Measurements from ENCODE around the gene CLIC6. TPM values are rescaled to one million over a fixed set of nuclear protein-coding genes. Genes with fewer than 3 reads are reported as not detected.

The CLIC6 gene
- total RNA-seq, 1 experiment from 2014 or later: not detected

- no peaks in the 10 kb centered on the region for H3K27me3 ChIP-seq (replicated peaks; ENCODE audit: control insufficient read depth, insufficient read depth, low read length)
- no peak for TF ChIP-seq CTCF (IDR thresholded peaks at IDR 0.05; ENCODE audit: insufficient read depth in 1 of 2, low read depth in 1 of 2, low read length in 1 of 2, severe bottlenecking in 1 of 2, unreplicated experiment in 1 of 2)
- no peak overlapping the region for H3K4me3 ChIP-seq (ENCODE audit: low read depth, low read length)
- no TSS peak for BruUV-seq (replicated peaks)
- intact Hi-C loops (cut with micrococcal nuclease; ENCODE audit: unreplicated experiment): no loop called here
- Mint-ChIP-seq H3K4me1 (ENCODE audit: low read depth, unreplicated experiment) (peaks cover 12% of the 10 kb centered on the region), H3K4me3 (ENCODE audit: unreplicated experiment) (no peak overlapping the region), H3K27ac (ENCODE audit: unreplicated experiment) (no peak overlapping the region), H3K36me3 (ENCODE audit: insufficient read depth, unreplicated experiment) (no peaks in the 10 kb centered on the region), H3K9me3 (ENCODE audit: unreplicated experiment) (peaks cover 9% of the 10 kb centered on the region), H3K27me3 (ENCODE audit: insufficient read depth, unreplicated experiment) (no peaks in the 10 kb centered on the region)
- no peaks in the 10 kb centered on the region for H3K4me1 ChIP-seq
- ChIA-PET CTCF (no interaction called here), POLR2A (no interaction called here)
- no peaks in the 10 kb centered on the region for H3K36me3 ChIP-seq (ENCODE audit: control insufficient read depth, insufficient read depth, low read length)
- H3K9me3 ChIP-seq: no peaks in the 10 kb centered on the region
- DNase-seq: no peak
Observed at GRCh38 chr21:34640858-34641257, 27.9 kb upstream of the CLIC6 start.

- Mint-ChIP-seq H3K4me3 (ENCODE audit: unreplicated experiment) (no peak overlapping the region), H3K27me3 (ENCODE audit: insufficient read depth, unreplicated experiment) (no peaks in the 10 kb centered on the region), H3K4me1 (ENCODE audit: low read depth, unreplicated experiment) (peaks cover 12% of the 10 kb centered on the region), H3K36me3 (ENCODE audit: insufficient read depth, unreplicated experiment) (no peaks in the 10 kb centered on the region), H3K27ac (ENCODE audit: unreplicated experiment) (no peak overlapping the region), H3K9me3 (ENCODE audit: unreplicated experiment) (peaks cover 9% of the 10 kb centered on the region)
- H3K9me3 ChIP-seq: no peaks in the 10 kb centered on the region
- no peaks in the 10 kb centered on the region for H3K36me3 ChIP-seq (ENCODE audit: control insufficient read depth, insufficient read depth, low read length)
- intact Hi-C loops (cut with micrococcal nuclease; ENCODE audit: unreplicated experiment): no loop called here
- DNase-seq: no peak
- TF ChIP-seq CTCF (IDR thresholded peaks at IDR 0.05; ENCODE audit: insufficient read depth in 1 of 2, low read depth in 1 of 2, low read length in 1 of 2, severe bottlenecking in 1 of 2, unreplicated experiment in 1 of 2): no peak
- H3K4me1 ChIP-seq: no peaks in the 10 kb centered on the region
- ChIA-PET POLR2A (no interaction called here), CTCF (no interaction called here)
- no peak overlapping the region for H3K4me3 ChIP-seq (ENCODE audit: low read depth, low read length)
- no TSS peak for BruUV-seq (replicated peaks)
- no peaks in the 10 kb centered on the region for H3K27me3 ChIP-seq (replicated peaks; ENCODE audit: control insufficient read depth, insufficient read depth, low read length)
Observed at GRCh38 chr21:34642211-34643075, 26.4 kb upstream of the CLIC6 start.

- no peaks in the 10 kb centered on the region for H3K27me3 Mint-ChIP-seq (ENCODE audit: insufficient read depth, unreplicated experiment)
- Histone ChIP-seq H3K4me1 (no peaks in the 10 kb centered on the region), H3K36me3 (ENCODE audit: control insufficient read depth, insufficient read depth, low read length) (no peaks in the 10 kb centered on the region), H3K9me3 (no peaks in the 10 kb centered on the region), H3K27me3 (replicated peaks; ENCODE audit: control insufficient read depth, insufficient read depth, low read length) (no peaks in the 10 kb centered on the region), H3K4me3 (ENCODE audit: low read depth, low read length) (no peak overlapping the region)
- no peak overlapping the region for H3K4me3 Mint-ChIP-seq (ENCODE audit: unreplicated experiment)
- no peak for DNase-seq
- intact Hi-C loops (cut with micrococcal nuclease; ENCODE audit: unreplicated experiment): no loop called here
- POLR2A ChIA-PET: no interaction called here
- H3K36me3 Mint-ChIP-seq (ENCODE audit: insufficient read depth, unreplicated experiment): no peaks in the 10 kb centered on the region
- CTCF ChIA-PET: no interaction called here
- no peaks in the 10 kb centered on the region for H3K9me3 Mint-ChIP-seq (ENCODE audit: unreplicated experiment)
- peaks cover 20% of the 10 kb centered on the region for H3K4me1 Mint-ChIP-seq (ENCODE audit: low read depth, unreplicated experiment)
- no peak for TF ChIP-seq CTCF (IDR thresholded peaks at IDR 0.05; ENCODE audit: insufficient read depth in 1 of 2, low read depth in 1 of 2, low read length in 1 of 2, severe bottlenecking in 1 of 2, unreplicated experiment in 1 of 2)
- H3K27ac Mint-ChIP-seq (ENCODE audit: unreplicated experiment): no peak overlapping the region
- no TSS peak for BruUV-seq (replicated peaks)
Observed at GRCh38 chr21:34644825-34645224, 24.0 kb upstream of the CLIC6 start.

Data from Caco-2 (cell line).